DMS153 treated with DMSO at 0.1 percent for 48 hours (cell line): ENCODE data around the gene SPAG16.
"Not testable (repeated sequence)": the region's sequence is repeated elsewhere in the genome, so short reads cannot be mapped to it uniquely, and the experiment has no call there.

Experiments used
- DNase-seq: peaks from one replicate; lab custom pipeline; 2025; ENCODE audit not compliant: unreplicated experiment; lab: John Stamatoyannopoulos, UW

SPAG16 gene

GRCh38 chr2:213688825-213689224 lies 404.6 kb downstream of the SPAG16 start:
- not testable (repeated sequence) for DNase-seq

DNA sequence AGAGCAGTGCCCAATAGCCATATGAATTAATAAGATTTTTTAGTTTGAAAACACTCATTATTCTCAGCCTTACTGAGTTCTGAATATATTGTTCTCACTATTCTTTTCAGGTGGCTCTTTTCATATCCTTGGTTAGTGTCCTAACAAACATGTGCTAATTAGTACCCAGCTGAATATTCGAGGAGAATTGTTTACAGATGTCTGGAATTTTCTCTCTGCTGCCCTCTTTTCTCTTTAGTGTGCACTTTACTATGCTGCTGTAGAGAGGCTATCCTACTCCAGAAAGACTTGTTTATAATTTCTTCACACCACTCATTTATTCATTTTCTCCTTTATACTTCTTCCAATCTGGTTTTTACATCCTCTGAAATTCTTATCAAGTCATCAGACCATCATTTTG lies 405.3 kb downstream of the SPAG16 start:
- no peak for DNase-seq

DNA sequence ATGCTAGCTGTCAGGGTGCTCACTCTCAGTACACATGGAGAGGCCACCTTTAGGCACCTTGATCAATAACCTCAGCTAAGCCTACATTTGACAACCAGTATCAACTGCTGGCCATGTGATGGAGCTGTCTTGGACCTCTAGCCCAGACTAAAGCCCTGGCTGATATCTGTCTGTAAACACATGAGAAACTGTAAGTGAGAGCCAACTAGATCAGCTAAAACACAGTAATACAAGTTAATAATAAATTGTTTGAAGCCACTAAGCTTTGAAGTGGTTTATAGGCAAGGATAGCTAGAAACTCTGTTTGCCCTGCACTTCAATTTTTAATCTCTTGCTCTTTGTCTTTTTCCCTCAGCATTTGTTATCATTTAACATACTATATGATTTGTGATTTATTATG lies 407.1 kb downstream of the SPAG16 start:
- DNase-seq: no peak

- DNase-seq: no peak
These were observed 412.2 kb downstream of the SPAG16 start for GRCh38 chr2:213696442-213696841.

DNA sequence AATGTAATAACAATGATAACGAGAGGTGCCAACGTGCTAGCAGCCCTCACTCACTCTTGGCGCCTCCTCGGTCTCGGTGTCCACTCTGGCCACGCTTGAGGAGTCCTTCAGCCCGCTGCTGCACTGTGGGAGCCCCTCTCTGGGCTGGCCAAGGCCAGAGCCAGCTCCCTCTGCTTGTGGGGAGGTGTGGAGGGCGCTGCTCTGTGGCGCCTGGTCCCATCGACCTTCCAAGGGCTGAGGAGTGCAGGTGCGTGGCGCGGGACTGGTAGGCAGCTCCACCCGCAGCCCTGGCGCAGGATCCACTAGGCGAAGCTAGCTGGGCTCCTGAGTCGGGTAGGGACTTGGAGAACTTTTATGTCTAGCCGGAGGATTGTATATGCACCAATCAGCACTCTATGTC lies 417.1 kb downstream of the SPAG16 start:
- not testable (repeated sequence) for DNase-seq

GRCh38 chr2:213703406-213704098 lies 419.3 kb downstream of the SPAG16 start:
- DNase-seq: no peak

DNA sequence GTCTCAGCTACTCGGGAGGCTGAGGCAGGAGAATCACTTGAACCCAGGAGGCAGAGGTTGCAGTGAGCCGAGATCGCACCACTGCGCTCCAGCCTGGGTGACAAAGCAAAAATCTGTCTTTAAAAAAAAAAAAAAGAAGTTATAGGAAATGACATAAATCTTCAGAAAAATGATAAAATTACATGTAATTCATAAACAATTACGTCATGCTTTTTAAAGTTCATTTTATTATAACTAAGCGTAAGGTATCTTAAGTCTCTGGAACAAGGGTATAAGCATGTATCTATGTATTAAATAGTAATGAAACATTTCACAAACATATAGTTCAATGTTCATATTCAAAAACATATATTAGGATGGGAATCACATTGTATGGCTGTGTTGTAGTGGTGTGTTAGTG lies 425.9 kb downstream of the SPAG16 start:
- DNase-seq: no peak

GRCh38 chr2:213718411-213718810 lies 434.1 kb downstream of the SPAG16 start:
- DNase-seq: not testable (repeated sequence)

DNA sequence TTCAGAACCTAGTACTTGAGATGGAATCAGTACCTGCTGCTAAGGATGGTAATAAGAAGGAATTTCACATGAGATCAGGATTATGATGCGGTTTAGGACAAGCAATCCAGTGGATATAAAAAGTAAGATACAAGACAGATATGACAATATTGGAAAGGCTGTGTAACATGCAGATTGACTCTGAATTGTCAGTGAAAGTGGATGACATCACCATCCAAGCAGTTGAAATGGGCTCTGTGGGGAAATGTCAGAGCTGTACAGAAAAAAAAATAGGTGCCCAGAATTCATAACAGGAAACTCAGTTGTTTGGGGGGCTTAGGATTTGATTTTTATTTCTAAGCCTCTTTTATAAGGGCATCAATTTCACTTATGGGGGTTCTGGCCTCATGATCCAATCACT lies 438.3 kb downstream of the SPAG16 start:
- DNase-seq: no peak

DNA sequence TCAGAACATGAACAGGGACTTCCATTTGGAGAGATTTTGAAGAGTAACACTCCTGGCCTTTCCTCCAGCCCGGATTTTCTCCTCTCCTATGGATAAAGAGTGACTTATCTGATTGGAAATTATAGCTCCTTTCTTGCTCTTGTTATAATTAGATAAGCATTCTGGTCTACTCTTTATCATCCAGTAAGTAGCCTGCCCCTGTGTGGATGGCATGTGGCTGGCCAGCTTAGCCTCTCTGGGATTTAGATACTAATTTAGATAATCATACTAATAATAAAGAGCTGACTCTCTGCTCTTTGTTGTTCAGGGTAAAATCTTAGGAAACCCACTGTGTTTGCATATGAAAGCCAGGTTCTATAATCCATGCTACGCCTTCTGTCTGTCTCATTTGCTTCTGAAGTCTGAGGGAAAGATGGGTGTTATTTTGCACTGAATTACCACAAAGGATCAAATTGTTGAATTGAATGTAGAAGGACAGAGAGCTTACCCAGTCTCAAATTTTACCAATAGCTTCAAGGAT lies 438.8 kb downstream of the SPAG16 start:
- no peak for DNase-seq

GRCh38 chr2:213723707-213724106 lies 439.4 kb downstream of the SPAG16 start:
- no peak for DNase-seq

DNA sequence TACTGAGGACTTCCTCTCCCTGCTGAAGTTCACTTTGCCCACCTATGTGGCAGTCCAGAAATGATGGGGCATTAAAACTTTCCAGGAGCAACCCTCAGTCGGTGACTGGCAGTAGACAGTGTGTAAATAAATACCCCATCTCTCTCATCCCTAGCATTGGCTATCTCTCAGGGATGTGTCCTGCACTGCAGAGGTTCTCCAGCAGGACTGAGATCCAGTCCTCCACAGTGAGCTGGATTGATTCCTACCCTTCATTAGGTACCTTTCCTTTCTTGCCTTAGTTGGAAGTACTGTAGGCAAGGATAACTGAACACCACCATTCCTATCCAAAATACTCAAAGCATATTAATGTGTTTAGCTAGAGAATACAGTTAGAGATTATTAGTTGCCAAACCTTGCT lies 441.8 kb downstream of the SPAG16 start:
- DNase-seq: no peak

DNA sequence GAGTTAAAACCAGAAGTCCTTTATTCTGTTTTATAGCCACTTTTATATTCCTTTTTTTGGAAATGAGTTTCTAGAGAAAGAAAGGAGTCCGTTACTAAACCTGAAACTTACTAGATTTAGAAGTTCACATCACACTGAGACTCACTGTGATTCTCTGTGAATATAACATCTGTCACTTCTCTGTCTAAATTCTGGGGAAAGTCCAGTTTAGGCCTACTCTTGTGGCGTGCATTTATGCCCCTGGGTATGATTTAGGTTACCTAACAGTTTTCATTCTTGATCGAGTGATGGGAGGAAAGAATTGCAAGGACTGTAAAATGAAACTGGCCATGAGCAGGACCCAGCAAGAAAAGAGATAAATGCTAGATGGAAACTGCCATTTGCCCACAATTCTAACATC lies 449.6 kb downstream of the SPAG16 start:
- DNase-seq: no peak

GRCh38 chr2:213740453-213740852 lies 456.2 kb downstream of the SPAG16 start:
- DNase-seq: no peak

- DNase-seq: no peak
These were observed 467.2 kb downstream of the SPAG16 start for GRCh38 chr2:213751446-213751845.

DNA sequence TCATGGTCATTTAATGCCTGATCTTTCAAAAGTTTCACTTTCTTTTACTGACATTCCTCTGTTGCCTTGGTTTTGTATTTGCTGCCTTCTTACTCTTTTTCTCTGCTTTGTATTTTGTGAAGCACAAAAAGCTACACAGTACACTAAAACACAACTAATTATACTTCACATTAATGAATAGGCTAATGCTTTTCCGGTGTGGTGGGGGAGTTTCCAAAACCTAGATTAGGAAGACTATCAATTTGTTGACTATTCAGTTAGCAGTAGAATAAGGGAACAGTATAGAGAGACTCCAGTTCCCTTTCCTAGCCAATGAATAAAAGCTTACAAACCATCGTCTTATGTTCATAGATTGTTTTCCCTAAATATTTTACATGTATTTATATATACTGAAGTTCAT lies 468.3 kb downstream of the SPAG16 start:
- DNase-seq: no peak

GRCh38 chr2:213757525-213757924 lies 473.3 kb downstream of the SPAG16 start:
- no peak for DNase-seq

GRCh38 chr2:213763354-213763753 lies 479.1 kb downstream of the SPAG16 start:
- DNase-seq: no peak

- no peak for DNase-seq
These were observed 479.7 kb downstream of the SPAG16 start for GRCh38 chr2:213763963-213764362.

DNA sequence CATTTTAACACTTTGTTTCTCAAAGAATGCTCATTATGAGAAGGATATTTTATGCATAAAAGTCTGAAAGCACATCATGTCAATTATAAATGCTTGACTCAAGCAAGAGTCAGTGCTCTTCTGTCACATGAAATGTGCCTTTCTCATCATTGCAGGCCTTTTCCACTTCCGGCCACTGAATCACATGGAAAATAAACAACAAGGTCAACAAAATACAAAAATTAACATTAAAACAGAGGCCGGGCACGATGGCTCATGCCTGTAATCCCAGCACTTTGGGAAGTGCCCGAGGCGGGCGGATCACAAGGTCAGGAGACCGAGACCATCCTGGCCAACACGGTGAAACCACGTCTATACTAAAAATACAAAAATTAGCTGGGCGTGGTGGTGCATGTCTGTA lies 480.6 kb downstream of the SPAG16 start:
- DNase-seq: no peak

DNA sequence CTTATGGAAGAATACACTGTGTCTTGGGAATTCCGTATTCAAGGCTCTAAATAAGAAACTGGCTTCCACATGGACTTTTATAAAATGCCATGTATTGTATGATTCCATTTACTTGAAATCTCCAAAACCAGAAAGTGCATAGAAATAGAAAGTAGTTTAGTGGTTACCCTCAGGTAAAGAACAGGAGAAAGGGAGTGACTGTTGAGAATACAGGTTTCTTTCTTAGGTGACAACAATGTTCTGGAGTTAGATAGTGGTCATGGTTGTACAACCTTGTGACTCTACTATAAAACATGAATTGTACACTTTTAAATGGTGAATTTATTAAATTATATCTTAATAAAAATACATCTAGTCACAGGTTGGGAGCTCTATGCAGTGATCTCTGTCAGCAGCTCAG lies 481.8 kb downstream of the SPAG16 start:
- no peak for DNase-seq

DNA sequence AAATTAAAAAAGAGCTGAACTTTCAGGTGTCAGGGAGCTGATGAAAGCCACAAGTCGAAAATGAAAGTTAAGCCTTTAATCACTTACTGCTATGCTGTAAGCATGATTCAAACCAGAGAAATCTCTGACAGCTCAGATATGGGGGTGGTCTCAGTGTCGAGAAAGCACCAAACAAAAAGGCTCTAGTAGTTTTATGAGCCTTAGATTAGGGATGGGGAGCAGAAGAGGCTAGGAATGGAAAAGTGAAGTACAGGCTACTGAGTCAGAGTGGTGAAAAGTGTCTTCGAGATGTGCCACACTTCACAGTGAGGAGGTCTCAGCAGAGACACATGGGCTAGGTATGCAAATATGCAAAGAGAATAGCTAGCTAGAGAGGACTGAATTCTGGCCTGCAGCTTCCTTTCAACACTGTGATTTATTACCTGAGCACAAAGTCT lies 482.2 kb downstream of the SPAG16 start:
- no peak for DNase-seq

- DNase-seq: no peak
These were observed 503.6 kb downstream of the SPAG16 start for GRCh38 chr2:213787869-213788268.
